G401 (cell line): ENCODE results near the gene ASB12. TPM values are rescaled to one million over a fixed set of nuclear protein-coding genes. Genes with fewer than 3 reads are reported as not detected.
"Not testable (repeated sequence)": the region's sequence is repeated elsewhere in the genome, so short reads cannot be mapped to it uniquely, and the experiment has no call there.

Experiments used
- DNase-seq: peaks from one replicate; pipeline ENCODE4 v3.0.0-alpha.2; 2015; ENCODE audit warnings: low spot score
- in situ Hi-C: cut with HindIII; loops from 2 replicates; pipeline ENCODE4 v1.10.0; 2016; ENCODE audit warnings: low sequenced_read_pairs, mixed read lengths
- total RNA-seq: library from RNA; depleted of rRNA; stranded (reverse); fragments of >200 nt; shearing (Covaris generic); gene quantifications from 2 replicates; pipeline ENCODE4 v1.2.3, GENCODE V29; 2014; rRNA removed

The ASB12 gene
- total RNA-seq = not detected in 2 replicates

- DNase-seq = no peak
- in situ Hi-C loops = no loop called here
Measured at GRCh38 chrX:64230123-64230970, at the start of gene ASB12. Gene ASB12, minus strand, starts transcription at chrX:64230607. Its CDS starts 4,957 bp downstream, at chrX:64225650.

- DNase-seq = no peak
- in situ Hi-C loops = no loop called here
Measured at GRCh38 chrX:64265265-64265664, 34.9 kb upstream of the ASB12 start.

GRCh38 chrX:64229154-64229553 is 1.3 kb downstream of the ASB12 start:
- DNase-seq = no peak

GRCh38 chrX:64218023-64218422 is 12.4 kb downstream of the ASB12 start:
- no peak for DNase-seq
- in situ Hi-C loops = no loop called here

More at GRCh38 chrX:64229154-64229553, 1.3 kb downstream of the ASB12 start:
- in situ Hi-C loops = no loop called here

GRCh38 chrX:64213989-64214388 is 16.4 kb downstream of the ASB12 start:
- in situ Hi-C loops, DNase-seq: not testable (repeated sequence)

- in situ Hi-C loops = no loop called here
- peak; percentile 10 for DNase-seq
Measured at GRCh38 chrX:64206556-64207162, 23.7 kb downstream of the ASB12 start.

- DNase-seq = peak; percentile 94
- in situ Hi-C loops = no loop called here
Measured at GRCh38 chrX:64205735-64206501, 24.5 kb downstream of the ASB12 start.

GRCh38 chrX:64205441-64205734 is 25.0 kb downstream of the ASB12 start, which contains the start of gene AMER1:
Gene AMER1, minus strand, starts transcription at chrX:64205708. Its CDS starts 12,422 bp downstream, at chrX:64193286.
- DNase-seq = no peak
- in situ Hi-C loops = no loop called here

- in situ Hi-C loops = no loop called here
- DNase-seq = peak; percentile 40
Measured at GRCh38 chrX:64204701-64205440, 25.5 kb downstream of the ASB12 start.

GRCh38 chrX:64204252-64204651 is 26.2 kb downstream of the ASB12 start:
- in situ Hi-C loops = no loop called here
- DNase-seq = no peak

GRCh38 chrX:64202808-64203325 is 27.5 kb downstream of the ASB12 start:
- DNase-seq = no peak
- in situ Hi-C loops = no loop called here

GRCh38 chrX:64198036-64198435 is 32.4 kb downstream of the ASB12 start:
- DNase-seq = no peak
- in situ Hi-C loops = no loop called here

- in situ Hi-C loops = no loop called here
- DNase-seq = no peak
Measured at GRCh38 chrX:64196606-64197005, 33.8 kb downstream of the ASB12 start.

- in situ Hi-C loops = no loop called here
- DNase-seq = no peak
Measured at GRCh38 chrX:64195862-64196261, 34.5 kb downstream of the ASB12 start.

GRCh38 chrX:64192673-64193072 is 37.7 kb downstream of the ASB12 start:
- in situ Hi-C loops = no loop called here
- no peak for DNase-seq

GRCh38 chrX:64192040-64192439 is 38.4 kb downstream of the ASB12 start:
- no peak for DNase-seq
- in situ Hi-C loops = no loop called here

- in situ Hi-C loops = no loop called here
- DNase-seq = no peak
Measured at GRCh38 chrX:64191281-64192010, 39.0 kb downstream of the ASB12 start.

GRCh38 chrX:64190136-64190740 is 40.2 kb downstream of the ASB12 start:
- in situ Hi-C loops = no loop called here
- no peak for DNase-seq
